B cell (primary cell): ENCODE results near the gene OGDH.

Experiments
- CTCF ChIP-seq: fragments of 200-600 bp; IDR thresholded peaks from one replicate; pipeline ENCODE4 v1.8.0; 2022; ENCODE audit warnings: antibody characterized with exemption, mild to moderate bottlenecking
- EZH2 ChIP-seq: IDR thresholded peaks from 2 replicates; pipeline ENCODE4 v1.6.1; 2012; ENCODE audit warnings: borderline replicate concordance, low read depth, mild to moderate bottlenecking, moderate library complexity, low read length; ENCODE audit not compliant: insufficient read depth, poor library complexity, severe bottlenecking

- TF ChIP-seq CTCF, result no peak
- TF ChIP-seq EZH2, result no peak
Measured at GRCh38 chr7:44661233-44661632, 54.8 kb downstream of the OGDH start.
